Esophagus muscularis mucosa (tissue), 3 donors: ENCODE measurements around the gene ZC3H12C.

ENCODE experiments used
- EP300 ChIP-seq: sonication (generic); formaldehyde crosslinking; IDR thresholded peaks from one replicate; pipeline ENCODE4 v1.6.1; 2017; ENCODE audit warnings: antibody characterized with exemption
- TF ChIP-seq, protein P1 (sequence below), 3 experiments: fragments of 200-600 bp in 2 of 3; fragments of 450-650 bp in 1 of 3; sonication (generic) in 2 of 3; IDR thresholded peaks; one replicate each; pipeline ENCODE4 v1.5.1; 2017 to 2019; ENCODE audit warnings: antibody characterized with exemption in 3 of 3, mild to moderate bottlenecking in 2 of 3, moderate library complexity in 1 of 3

DNA sequence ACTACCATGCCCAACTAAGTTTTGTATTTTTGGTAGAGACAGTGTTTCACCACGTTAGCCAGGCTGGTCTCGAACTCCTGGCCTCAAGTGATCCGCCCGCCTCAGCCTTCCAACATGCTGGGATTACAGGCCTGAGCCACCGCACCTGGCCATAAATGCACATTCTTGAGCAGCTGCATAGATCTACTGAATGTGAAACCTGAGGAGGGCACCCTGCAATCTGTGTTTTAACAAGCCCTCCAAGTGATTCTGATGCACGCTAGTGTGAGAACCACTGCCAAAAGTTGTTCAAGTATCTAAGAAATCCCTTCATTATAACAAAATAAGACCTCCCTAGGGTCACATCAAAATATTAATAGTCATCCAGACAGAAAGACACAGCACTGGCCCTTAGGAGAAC, 113.9 kb downstream of the ZC3H12C start:
- TF ChIP-seq, protein P1, sequence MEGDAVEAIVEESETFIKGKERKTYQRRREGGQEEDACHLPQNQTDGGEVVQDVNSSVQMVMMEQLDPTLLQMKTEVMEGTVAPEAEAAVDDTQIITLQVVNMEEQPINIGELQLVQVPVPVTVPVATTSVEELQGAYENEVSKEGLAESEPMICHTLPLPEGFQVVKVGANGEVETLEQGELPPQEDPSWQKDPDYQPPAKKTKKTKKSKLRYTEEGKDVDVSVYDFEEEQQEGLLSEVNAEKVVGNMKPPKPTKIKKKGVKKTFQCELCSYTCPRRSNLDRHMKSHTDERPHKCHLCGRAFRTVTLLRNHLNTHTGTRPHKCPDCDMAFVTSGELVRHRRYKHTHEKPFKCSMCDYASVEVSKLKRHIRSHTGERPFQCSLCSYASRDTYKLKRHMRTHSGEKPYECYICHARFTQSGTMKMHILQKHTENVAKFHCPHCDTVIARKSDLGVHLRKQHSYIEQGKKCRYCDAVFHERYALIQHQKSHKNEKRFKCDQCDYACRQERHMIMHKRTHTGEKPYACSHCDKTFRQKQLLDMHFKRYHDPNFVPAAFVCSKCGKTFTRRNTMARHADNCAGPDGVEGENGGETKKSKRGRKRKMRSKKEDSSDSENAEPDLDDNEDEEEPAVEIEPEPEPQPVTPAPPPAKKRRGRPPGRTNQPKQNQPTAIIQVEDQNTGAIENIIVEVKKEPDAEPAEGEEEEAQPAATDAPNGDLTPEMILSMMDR (IDR thresholded peaks at IDR 0.05) = no peak
- no peak for TF ChIP-seq EP300
